ENCODE measurements around the gene SH3PXD2A. TPM values are rescaled to one million over a fixed set of nuclear protein-coding genes. Genes with fewer than 3 reads are reported as not detected.
"Not testable (repeated sequence)": the region's sequence is repeated elsewhere in the genome, so short reads cannot be mapped to it uniquely, and the experiment has no call there.

The SH3PXD2A gene
- total RNA-seq, 1 donor from 2014 or later: 38.6 TPM

- peaks cover 19% of the 10 kb centered on the region for H3K4me1 Mint-ChIP-seq (ENCODE audit: unreplicated experiment)
- H3K27ac Mint-ChIP-seq: peak overlapping the region; percentile 70
- no peaks in the 10 kb centered on the region for H3K27me3 Mint-ChIP-seq
- no peaks in the 10 kb centered on the region for H3K9me3 Mint-ChIP-seq
- H3K4me3 Mint-ChIP-seq: no peak overlapping the region
- no peak for DNase-seq (ENCODE audit: extremely low spot score, unreplicated experiment)
- peaks cover 3% of the 10 kb centered on the region for H3K36me3 Mint-ChIP-seq
- TF ChIP-seq CTCF (conservative IDR thresholded peaks at IDR 0.05): no peak
These were observed 218.4 kb downstream of the SH3PXD2A start for GRCh38 chr10:103637011-103637410.

GRCh38 chr10:103636492-103636891 is 218.9 kb downstream of the SH3PXD2A start:
- no peak overlapping the region for H3K4me3 Mint-ChIP-seq
- no peak for TF ChIP-seq CTCF (conservative IDR thresholded peaks at IDR 0.05)
- no peak for DNase-seq (ENCODE audit: extremely low spot score, unreplicated experiment)
- H3K27me3 Mint-ChIP-seq: no peaks in the 10 kb centered on the region
- H3K9me3 Mint-ChIP-seq: no peaks in the 10 kb centered on the region
- peaks cover 19% of the 10 kb centered on the region for H3K4me1 Mint-ChIP-seq (ENCODE audit: unreplicated experiment)
- H3K36me3 Mint-ChIP-seq: peaks cover 3% of the 10 kb centered on the region
- H3K27ac Mint-ChIP-seq: peak overlapping the region; percentile 70

- TF ChIP-seq CTCF (conservative IDR thresholded peaks at IDR 0.05): no peak
- no peaks in the 10 kb centered on the region for H3K9me3 Mint-ChIP-seq
- peaks cover 3% of the 10 kb centered on the region for H3K36me3 Mint-ChIP-seq
- H3K4me3 Mint-ChIP-seq: no peak overlapping the region
- DNase-seq (ENCODE audit: extremely low spot score, unreplicated experiment): no peak
- H3K27ac Mint-ChIP-seq: no peak overlapping the region
- no peaks in the 10 kb centered on the region for H3K27me3 Mint-ChIP-seq
- peaks cover 19% of the 10 kb centered on the region for H3K4me1 Mint-ChIP-seq (ENCODE audit: unreplicated experiment)
These were observed 219.8 kb downstream of the SH3PXD2A start for GRCh38 chr10:103635580-103635979.

GRCh38 chr10:103633846-103634245 is 221.5 kb downstream of the SH3PXD2A start:
- H3K4me1 Mint-ChIP-seq (ENCODE audit: unreplicated experiment): peaks cover 17% of the 10 kb centered on the region

GRCh38 chr10:103632871-103633270 is 222.5 kb downstream of the SH3PXD2A start:
- not testable (repeated sequence) for H3K27ac Mint-ChIP-seq; H3K9me3 Mint-ChIP-seq; DNase-seq (ENCODE audit: extremely low spot score, unreplicated experiment); H3K36me3 Mint-ChIP-seq; H3K27me3 Mint-ChIP-seq; H3K4me3 Mint-ChIP-seq
- H3K4me1 Mint-ChIP-seq (ENCODE audit: unreplicated experiment): peaks cover 13% of the 10 kb centered on the region

More at GRCh38 chr10:103633846-103634245, 221.5 kb downstream of the SH3PXD2A start:
- Mint-ChIP-seq H3K27ac (no peak overlapping the region), H3K4me3 (no peak overlapping the region), H3K9me3 (no peaks in the 10 kb centered on the region), H3K36me3 (peaks cover 1% of the 10 kb centered on the region), H3K27me3 (no peaks in the 10 kb centered on the region)
- DNase-seq (ENCODE audit: extremely low spot score, unreplicated experiment): no peak
- TF ChIP-seq CTCF (conservative IDR thresholded peaks at IDR 0.05): no peak

GRCh38 chr10:103632247-103632642 is 223.1 kb downstream of the SH3PXD2A start:
- Mint-ChIP-seq H3K27ac (no peak overlapping the region), H3K4me1 (ENCODE audit: unreplicated experiment) (peaks cover 9% of the 10 kb centered on the region), H3K4me3 (no peak overlapping the region), H3K36me3 (peaks cover 4% of the 10 kb centered on the region), H3K9me3 (no peaks in the 10 kb centered on the region), H3K27me3 (no peaks in the 10 kb centered on the region)
- TF ChIP-seq CTCF (conservative IDR thresholded peaks at IDR 0.05): no peak
- DNase-seq (ENCODE audit: extremely low spot score, unreplicated experiment): no peak

Measured in type B pancreatic cell (in vitro differentiated cells).